ENCODE data around the gene EHBP1.

DNA sequence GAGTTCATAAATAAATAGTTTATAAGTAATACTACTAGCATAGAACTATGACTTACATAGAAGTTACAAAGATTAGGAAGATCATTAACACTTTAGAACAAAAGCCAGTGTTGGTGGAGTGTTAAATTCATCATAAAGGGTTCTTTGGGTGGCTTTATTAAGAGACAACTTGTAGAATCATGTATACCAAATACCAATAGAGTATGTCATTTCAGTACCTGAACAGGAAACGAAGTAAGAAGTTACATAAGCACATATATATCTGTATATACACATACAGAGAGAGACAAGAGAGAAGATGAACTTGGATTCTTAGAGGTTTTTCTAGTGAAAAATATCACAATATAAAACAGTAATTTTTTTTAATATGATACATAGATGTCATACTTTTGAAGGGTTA is 262.7 kb downstream of the EHBP1 start:
- TF ChIP-seq, protein P1, sequence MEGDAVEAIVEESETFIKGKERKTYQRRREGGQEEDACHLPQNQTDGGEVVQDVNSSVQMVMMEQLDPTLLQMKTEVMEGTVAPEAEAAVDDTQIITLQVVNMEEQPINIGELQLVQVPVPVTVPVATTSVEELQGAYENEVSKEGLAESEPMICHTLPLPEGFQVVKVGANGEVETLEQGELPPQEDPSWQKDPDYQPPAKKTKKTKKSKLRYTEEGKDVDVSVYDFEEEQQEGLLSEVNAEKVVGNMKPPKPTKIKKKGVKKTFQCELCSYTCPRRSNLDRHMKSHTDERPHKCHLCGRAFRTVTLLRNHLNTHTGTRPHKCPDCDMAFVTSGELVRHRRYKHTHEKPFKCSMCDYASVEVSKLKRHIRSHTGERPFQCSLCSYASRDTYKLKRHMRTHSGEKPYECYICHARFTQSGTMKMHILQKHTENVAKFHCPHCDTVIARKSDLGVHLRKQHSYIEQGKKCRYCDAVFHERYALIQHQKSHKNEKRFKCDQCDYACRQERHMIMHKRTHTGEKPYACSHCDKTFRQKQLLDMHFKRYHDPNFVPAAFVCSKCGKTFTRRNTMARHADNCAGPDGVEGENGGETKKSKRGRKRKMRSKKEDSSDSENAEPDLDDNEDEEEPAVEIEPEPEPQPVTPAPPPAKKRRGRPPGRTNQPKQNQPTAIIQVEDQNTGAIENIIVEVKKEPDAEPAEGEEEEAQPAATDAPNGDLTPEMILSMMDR (conservative IDR thresholded peaks at IDR 0.05; ENCODE audit: low read length), result no peak
- TF ChIP-seq EZH2phosphoT487 (IDR thresholded peaks at IDR 0.05; ENCODE audit: borderline replicate concordance), result no peak
